Spinal cord (tissue), 10 donors: ENCODE data around the gene CHMP6. TPM values are rescaled to one million over a fixed set of nuclear protein-coding genes. Genes with fewer than 3 reads are reported as not detected.
"Not testable (repeated sequence)": the region's sequence is repeated elsewhere in the genome, so short reads cannot be mapped to it uniquely, and the experiment has no call there.

Source experiments
- DNase-seq, 6 donors: peaks; one replicate each; pipeline versions ENCODE4 v3.0.0 to v3.0.0-alpha.2; 2013 to 2015; ENCODE audit warnings: low spot score in 6 of 6, low read depth in 4 of 6
- H3K27ac ChIP-seq: one replicate; pipeline ENCODE4 v1.5.1; 2013; ENCODE audit warnings: low read depth, low read length, control low read depth
- H3K27me3 ChIP-seq: one replicate; pipeline ENCODE4 v1.6.1; 2013; ENCODE audit warnings: low read length; ENCODE audit not compliant: control insufficient read depth, insufficient read depth
- H3K36me3 ChIP-seq: one replicate; pipeline ENCODE4 v1.6.1; 2013; ENCODE audit warnings: low read length; ENCODE audit not compliant: control insufficient read depth, insufficient read depth
- H3K4me1 ChIP-seq: one replicate; pipeline ENCODE4 v1.6.1; 2013; ENCODE audit warnings: low read length; ENCODE audit not compliant: control insufficient read depth, insufficient read depth
- H3K4me3 ChIP-seq: one replicate; pipeline ENCODE4 v1.5.1; 2013; ENCODE audit warnings: low read depth, low read length, control low read depth
- H3K9me3 ChIP-seq: one replicate; pipeline ENCODE4 v1.6.1; 2013; ENCODE audit warnings: low read length; ENCODE audit not compliant: control insufficient read depth, insufficient read depth
- WGBS: methylation state at CpG from one replicate; pipeline ENCODE4 v1.1.5; 2013; ENCODE audit warnings: missing lambda C conversion rate; ENCODE audit not compliant: insufficient coverage; 5-methylcytosine and 5-hydroxymethylcytosine counted together
- polyA plus RNA-seq, 2 donors: library from polyadenylated mRNA; unstranded; fragments of 120-200 nt; gene quantifications; one replicate each; pipeline ENCODE4 v1.2.1, GENCODE V29; 2013; ENCODE audit not compliant: insufficient read length in 2 of 2
- total RNA-seq, 2 donors: library from RNA; depleted of rRNA in 1 of 2; stranded (reverse); fragments of 120-200 nt in 1 of 2; fragments of >200 nt in 1 of 2; gene quantifications; one replicate each; pipeline versions ENCODE4 v1.2.3 to v1.2.4, GENCODE V29; 2013 to 2014
- donor health status: healthy.

Gene CHMP6
- total and polyA plus RNA-seq, 4 donors: 10.2 to 43.1 (median 24.1) TPM

- H3K27me3 ChIP-seq: no peaks in the 10 kb centered on the region
- H3K4me3 ChIP-seq: no peak overlapping the region
- DNase-seq: peak in 1 of 6 donors; percentile 1
- peaks cover 33% of the 10 kb centered on the region for H3K36me3 ChIP-seq
- WGBS: 39% methylated on average over 11 of the region's 12 CpGs
- no peaks in the 10 kb centered on the region for H3K9me3 ChIP-seq
- peaks cover 67% of the 10 kb centered on the region for H3K4me1 ChIP-seq
- no peak overlapping the region for H3K27ac ChIP-seq
Measured at GRCh38 chr17:81028506-81028858, 36.8 kb downstream of the CHMP6 start.

- Histone ChIP-seq H3K9me3 (no peaks in the 10 kb centered on the region), H3K27me3 (no peaks in the 10 kb centered on the region), H3K27ac (no peak overlapping the region), H3K4me3 (no peak overlapping the region), H3K36me3 (peaks cover 33% of the 10 kb centered on the region), H3K4me1 (peaks cover 62% of the 10 kb centered on the region)
- WGBS: 94% methylated on average over 9 of the region's 11 CpGs
- DNase-seq: no peak
Measured at GRCh38 chr17:81029859-81030258, 38.2 kb downstream of the CHMP6 start.

GRCh38 chr17:81030312-81030711 is 38.7 kb downstream of the CHMP6 start:
- H3K27ac ChIP-seq, H3K4me3 ChIP-seq, H3K9me3 ChIP-seq, H3K27me3 ChIP-seq, DNase-seq: not testable (repeated sequence)
- Histone ChIP-seq H3K4me1 (peaks cover 57% of the 10 kb centered on the region), H3K36me3 (peaks cover 33% of the 10 kb centered on the region)
- WGBS: 97% methylated on average over 9 of the region's 9 CpGs

GRCh38 chr17:81030741-81031565 is 39.3 kb downstream of the CHMP6 start:
- DNase-seq: no peak
- no peaks in the 10 kb centered on the region for H3K9me3 ChIP-seq
- H3K4me3 ChIP-seq: no peak overlapping the region
- 81% methylated on average over 31 of the region's 32 CpGs for WGBS
- peaks cover 33% of the 10 kb centered on the region for H3K36me3 ChIP-seq
- no peaks in the 10 kb centered on the region for H3K27me3 ChIP-seq
- H3K27ac ChIP-seq: no peak overlapping the region
- H3K4me1 ChIP-seq: peaks cover 54% of the 10 kb centered on the region

- H3K4me1 ChIP-seq: peaks cover 54% of the 10 kb centered on the region
- WGBS: 83% methylated on average over 29 of the region's 41 CpGs
- no peak overlapping the region for H3K4me3 ChIP-seq
- no peaks in the 10 kb centered on the region for H3K27me3 ChIP-seq
- DNase-seq: peak in 1 of 6 donors; percentile 93
- H3K36me3 ChIP-seq: peaks cover 33% of the 10 kb centered on the region
- H3K27ac ChIP-seq: no peak overlapping the region
- H3K9me3 ChIP-seq: no peaks in the 10 kb centered on the region
Measured at GRCh38 chr17:81031566-81032550, 40.2 kb downstream of the CHMP6 start.

GRCh38 chr17:81032641-81033480 is 41.2 kb downstream of the CHMP6 start:
- WGBS: 81% methylated on average over 32 of the region's 34 CpGs
- H3K36me3 ChIP-seq: peaks cover 40% of the 10 kb centered on the region
- peaks cover 54% of the 10 kb centered on the region for H3K4me1 ChIP-seq
- no peak overlapping the region for H3K4me3 ChIP-seq
- H3K27ac ChIP-seq: no peak overlapping the region
- no peaks in the 10 kb centered on the region for H3K9me3 ChIP-seq
- DNase-seq: no peak
- no peaks in the 10 kb centered on the region for H3K27me3 ChIP-seq

GRCh38 chr17:81033535-81034167 is 42.0 kb downstream of the CHMP6 start:
- no peaks in the 10 kb centered on the region for H3K9me3 ChIP-seq
- H3K27ac ChIP-seq: no peak overlapping the region
- H3K4me1 ChIP-seq: peaks cover 54% of the 10 kb centered on the region
- H3K4me3 ChIP-seq: peak overlapping the region; percentile 55
- H3K36me3 ChIP-seq: peaks cover 45% of the 10 kb centered on the region
- no peak for DNase-seq
- WGBS: 13% methylated on average over 19 of the region's 22 CpGs
- H3K27me3 ChIP-seq: no peaks in the 10 kb centered on the region

GRCh38 chr17:81034168-81034777 is 42.6 kb downstream of the CHMP6 start:
- H3K4me3 ChIP-seq: peak overlapping the region; percentile 55
- no peaks in the 10 kb centered on the region for H3K27me3 ChIP-seq
- DNase-seq: peak in 1 of 6 donors; percentile 65
- H3K27ac ChIP-seq: no peak overlapping the region
- 0% methylated on average over 48 of the region's 49 CpGs for WGBS
- H3K36me3 ChIP-seq: peaks cover 51% of the 10 kb centered on the region
- H3K9me3 ChIP-seq: no peaks in the 10 kb centered on the region
- H3K4me1 ChIP-seq: peaks cover 59% of the 10 kb centered on the region
